ENCODE measurements around the gene DCXR.

Gene DCXR

GRCh38 chr17:82012261-82012639 lies 25.2 kb downstream of the DCXR start:
- in situ Hi-C loops (cut with HindIII; ENCODE audit: low pct_unique_long_range_greater_than_20kb, low sequenced_read_pairs), result no loop called here

GRCh38 chr17:82011617-82012187 lies 25.8 kb downstream of the DCXR start:
- no peak for TF ChIP-seq JUND (IDR thresholded peaks at IDR 0.05; ENCODE audit: low read depth)
- in situ Hi-C loops (cut with HindIII; ENCODE audit: low pct_unique_long_range_greater_than_20kb, low sequenced_read_pairs), result no loop called here
- no peak for DNase-seq (ENCODE audit: low read depth in 1 of 2, low spot score in 1 of 2)

More at GRCh38 chr17:82012261-82012639, 25.2 kb downstream of the DCXR start:
- no peak for DNase-seq (ENCODE audit: low read depth in 1 of 2, low spot score in 1 of 2)
- no peak for TF ChIP-seq JUND (IDR thresholded peaks at IDR 0.05; ENCODE audit: low read depth)

GRCh38 chr17:82010575-82011525 lies 26.6 kb downstream of the DCXR start:
- in situ Hi-C loops (cut with HindIII; ENCODE audit: low pct_unique_long_range_greater_than_20kb, low sequenced_read_pairs), result no loop called here
- no peak for TF ChIP-seq JUND (IDR thresholded peaks at IDR 0.05; ENCODE audit: low read depth)
- DNase-seq (ENCODE audit: low read depth in 1 of 2, low spot score in 1 of 2), result no peak

DNA sequence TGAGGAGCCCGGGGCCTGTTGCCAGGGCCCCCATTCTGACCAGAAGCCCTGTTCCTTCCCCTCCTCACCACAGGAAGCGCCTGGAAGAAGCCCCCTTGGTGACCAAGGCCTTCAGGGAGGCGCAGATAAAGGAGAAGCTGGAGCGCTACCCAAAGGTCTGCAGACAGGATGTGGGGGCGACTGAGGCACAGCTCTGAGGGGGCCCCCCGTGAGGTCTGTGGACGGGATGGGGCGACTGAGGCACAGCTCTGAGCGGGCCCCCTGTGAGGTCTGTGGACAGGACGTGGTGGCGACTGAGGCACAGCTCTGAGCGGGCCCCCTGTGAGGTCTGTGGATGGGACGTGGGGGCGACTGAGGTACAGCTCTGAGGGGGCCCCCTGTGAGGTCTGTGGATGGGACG lies 28.1 kb downstream of the DCXR start:
- in situ Hi-C loops (cut with HindIII; ENCODE audit: low pct_unique_long_range_greater_than_20kb, low sequenced_read_pairs), result no loop called here
- DNase-seq (ENCODE audit: low read depth in 1 of 2, low spot score in 1 of 2), result no peak
- no peak for TF ChIP-seq JUND (IDR thresholded peaks at IDR 0.05; ENCODE audit: low read depth)

GRCh38 chr17:82008941-82009405 lies 28.5 kb downstream of the DCXR start:
- in situ Hi-C loops (cut with HindIII; ENCODE audit: low pct_unique_long_range_greater_than_20kb, low sequenced_read_pairs), result no loop called here
- no peak for TF ChIP-seq JUND (IDR thresholded peaks at IDR 0.05; ENCODE audit: low read depth)
- no peak for DNase-seq (ENCODE audit: low read depth in 1 of 2, low spot score in 1 of 2)

DNA sequence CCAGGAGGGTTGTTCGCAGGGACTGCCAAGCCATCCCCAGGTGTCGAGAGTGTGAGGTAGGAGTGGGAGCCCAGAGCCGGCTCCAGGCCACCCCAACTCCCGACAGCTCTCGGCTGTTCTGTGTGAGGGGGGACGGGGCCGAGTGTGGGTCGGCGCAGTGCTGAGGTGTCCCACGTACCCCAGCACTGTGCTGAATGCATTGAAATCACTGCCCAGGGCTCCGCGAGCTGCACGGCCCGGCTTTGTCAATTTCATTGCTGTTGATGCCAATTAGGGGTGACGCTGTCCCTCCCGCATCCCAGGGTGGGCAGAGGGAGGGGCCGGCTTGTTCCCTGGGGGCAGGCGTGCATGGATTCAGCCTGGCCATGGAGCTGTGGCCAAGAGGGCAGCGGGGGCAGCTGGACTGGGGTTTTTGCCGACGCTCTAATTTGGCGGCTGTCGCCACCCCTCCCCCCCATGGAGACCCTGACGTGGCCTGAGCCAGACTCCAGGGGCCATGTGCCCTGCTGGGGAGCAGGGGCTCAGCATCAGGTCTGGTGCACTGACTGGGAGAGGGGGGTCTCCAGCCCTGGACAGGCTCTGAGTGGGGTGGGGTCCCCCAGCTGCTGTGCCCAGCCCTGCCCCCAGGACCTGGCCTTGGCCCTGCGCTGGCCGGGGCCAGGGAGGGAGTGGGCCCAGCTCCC lies 29.1 kb downstream of the DCXR start:
- TF ChIP-seq JUND (IDR thresholded peaks at IDR 0.05; ENCODE audit: low read depth), result no peak
- no peak for DNase-seq (ENCODE audit: low read depth in 1 of 2, low spot score in 1 of 2)
- in situ Hi-C loops (cut with HindIII; ENCODE audit: low pct_unique_long_range_greater_than_20kb, low sequenced_read_pairs), result no loop called here

GRCh38 chr17:82007495-82008257 lies 29.8 kb downstream of the DCXR start:
- in situ Hi-C loops (cut with HindIII; ENCODE audit: low pct_unique_long_range_greater_than_20kb, low sequenced_read_pairs), result no loop called here
- no peak for TF ChIP-seq JUND (IDR thresholded peaks at IDR 0.05; ENCODE audit: low read depth)
- DNase-seq (ENCODE audit: low read depth in 1 of 2, low spot score in 1 of 2), result no peak

GRCh38 chr17:82007228-82007494 lies 30.3 kb downstream of the DCXR start:
- TF ChIP-seq JUND (IDR thresholded peaks at IDR 0.05; ENCODE audit: low read depth), result no peak
- DNase-seq (ENCODE audit: low read depth in 1 of 2, low spot score in 1 of 2), result no peak
- in situ Hi-C loops (cut with HindIII; ENCODE audit: low pct_unique_long_range_greater_than_20kb, low sequenced_read_pairs), result no loop called here

GRCh38 chr17:82006468-82007227 lies 30.8 kb downstream of the DCXR start:
- TF ChIP-seq JUND (IDR thresholded peaks at IDR 0.05; ENCODE audit: low read depth), result no peak
- in situ Hi-C loops (cut with HindIII; ENCODE audit: low pct_unique_long_range_greater_than_20kb, low sequenced_read_pairs), result no loop called here
- no peak for DNase-seq (ENCODE audit: low read depth in 1 of 2, low spot score in 1 of 2)

DNA sequence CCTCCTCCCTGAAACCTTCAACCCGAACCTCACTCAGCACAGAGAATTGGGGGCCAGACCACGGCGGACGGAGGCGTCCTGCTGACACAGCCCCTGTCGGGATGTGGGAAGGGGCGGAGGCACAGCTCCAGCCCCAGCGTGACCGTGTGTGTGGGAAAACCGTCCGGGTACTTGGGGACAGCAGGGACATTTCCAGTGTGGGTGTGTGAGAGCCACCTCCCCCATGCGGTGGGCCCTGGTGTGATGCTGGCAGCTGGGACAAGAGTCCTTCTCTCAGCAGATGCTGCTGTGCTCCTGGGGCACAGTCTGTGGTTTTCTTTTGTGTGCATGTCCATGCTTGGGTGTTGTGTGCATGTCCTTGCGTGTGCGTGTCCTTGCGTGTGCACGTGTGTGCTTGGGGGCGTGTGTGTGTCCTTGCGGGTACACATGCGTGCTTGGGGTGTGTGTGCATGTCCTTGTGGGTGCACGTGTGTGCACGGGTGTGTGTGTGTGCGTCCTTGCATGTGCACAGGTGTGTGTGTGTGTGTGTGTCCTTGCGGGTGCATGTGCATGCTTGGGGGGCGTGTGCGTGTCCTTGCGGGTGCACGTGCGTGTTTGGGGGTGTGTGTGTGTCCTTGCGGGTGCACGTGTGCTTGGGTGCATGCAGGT lies 31.7 kb downstream of the DCXR start:
- TF ChIP-seq JUND (IDR thresholded peaks at IDR 0.05; ENCODE audit: low read depth), result no peak
- no peak for DNase-seq (ENCODE audit: low read depth in 1 of 2, low spot score in 1 of 2)
- in situ Hi-C loops (cut with HindIII; ENCODE audit: low pct_unique_long_range_greater_than_20kb, low sequenced_read_pairs), result no loop called here
